ENCODE results near the gene SLC9A4.

DNA sequence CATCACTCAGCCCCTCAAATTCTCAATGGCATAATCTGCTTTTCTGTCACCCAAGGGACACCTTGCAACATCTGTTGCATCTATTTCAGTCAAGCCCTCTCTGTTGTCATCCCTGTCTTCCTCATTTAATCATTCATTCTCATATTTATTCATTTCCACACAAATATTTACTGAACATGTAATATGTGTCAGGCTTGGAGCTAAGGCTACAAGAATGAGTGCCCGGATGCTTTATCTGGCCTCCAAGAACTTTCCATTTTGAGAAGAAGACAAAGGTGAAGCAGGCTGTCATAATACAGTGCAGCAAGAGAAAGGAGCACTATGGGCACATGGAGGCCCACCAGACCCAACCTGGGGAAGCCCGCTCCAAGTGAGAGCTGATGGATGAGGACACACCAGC, 34.4 kb upstream of the SLC9A4 start:
- no peak for TF ChIP-seq CTCF (IDR thresholded peaks at IDR 0.05; ENCODE audit: extremely low read depth in 1 of 2, insufficient read depth in 1 of 2, low read depth in 1 of 2, low read length in 2 of 2)
- TF ChIP-seq FOS (IDR thresholded peaks at IDR 0.05; ENCODE audit: borderline replicate concordance, insufficient read depth, low read length): no peak
- TF ChIP-seq EZH2 (IDR thresholded peaks at IDR 0.05; ENCODE audit: borderline replicate concordance, low read depth, low read length, severe bottlenecking): no peak
- no peak for TF ChIP-seq POLR2A (IDR thresholded peaks at IDR 0.05; ENCODE audit: low read depth, low read length)
- no peak for TF ChIP-seq POLR2AphosphoS5 (IDR thresholded peaks at IDR 0.05; ENCODE audit: insufficient read depth, low read depth, low read length)
- no peak for TF ChIP-seq MYC (IDR thresholded peaks at IDR 0.05; ENCODE audit: low read depth, low read length)

Measured in endothelial cell of umbilical vein (primary cell).